HG03354 (cell line): ENCODE data around the gene ITPR2.
"Not testable (repeated sequence)": the region's sequence is repeated elsewhere in the genome, so short reads cannot be mapped to it uniquely, and the experiment has no call there.

Source experiments
- ATAC-seq: cut with Tn5 transposase; IDR thresholded peaks from one replicate; pipeline ENCODE4 v1.9.1; 2021; ENCODE audit warnings: mild to moderate bottlenecking; ENCODE audit not compliant: unreplicated experiment, poor library complexity, severe bottlenecking

The ITPR2 gene

DNA sequence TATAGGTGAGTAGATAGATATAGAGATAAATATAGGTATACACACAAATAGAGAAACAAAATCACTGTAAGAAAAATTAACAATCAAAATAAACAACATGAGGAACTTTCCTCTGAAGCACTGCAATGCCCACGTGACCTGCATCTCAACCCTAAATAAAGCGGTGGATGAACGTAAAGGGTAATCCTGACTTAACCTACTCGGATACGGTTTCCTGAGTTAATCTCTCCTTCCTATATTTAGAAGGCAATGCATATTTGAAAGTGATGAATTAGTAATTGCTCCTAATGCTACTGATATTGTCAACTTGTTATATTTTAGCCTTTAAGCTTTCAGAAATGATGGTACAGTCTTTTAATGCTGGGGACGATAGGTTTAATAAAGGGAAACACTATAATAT, 221.4 kb downstream of the ITPR2 start:
- no peak for ATAC-seq

DNA sequence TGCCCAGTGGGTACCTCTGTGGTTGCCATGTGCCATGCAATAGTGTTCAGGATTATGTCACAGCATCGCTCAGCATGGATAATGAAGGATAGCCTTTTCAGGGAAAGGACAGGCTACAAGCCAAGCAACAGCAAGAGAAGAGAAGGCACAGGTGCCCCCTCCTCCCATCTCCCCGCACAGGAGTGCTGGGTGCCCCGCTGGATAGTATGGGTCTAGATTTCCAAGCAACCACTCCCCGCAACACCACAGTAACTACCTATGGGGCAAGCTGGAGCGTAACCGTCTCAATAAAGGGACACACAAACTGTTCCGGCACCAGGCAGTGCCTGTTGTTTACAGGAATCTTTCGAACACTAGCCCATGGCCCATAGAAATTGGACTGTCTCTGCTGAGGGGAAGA, 222.2 kb downstream of the ITPR2 start:
- ATAC-seq = no peak

DNA sequence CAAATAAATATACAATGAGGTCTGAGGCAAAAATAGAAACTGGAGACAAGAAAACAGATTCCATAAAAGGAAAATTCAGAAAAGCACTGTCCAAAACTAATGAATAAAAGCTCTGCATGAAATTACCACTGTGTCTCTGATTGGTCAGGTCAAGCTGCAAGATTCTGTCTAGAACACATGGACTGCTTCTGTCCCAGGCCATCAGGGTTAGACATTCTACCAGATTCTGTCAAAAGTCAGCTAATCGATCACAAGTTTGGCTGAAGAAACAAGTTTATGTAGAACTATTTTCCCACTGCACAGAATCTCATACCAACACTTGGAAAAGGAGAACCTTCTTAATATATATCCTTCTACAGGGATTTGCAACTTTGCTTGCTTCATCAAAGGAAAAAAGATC, 223.0 kb downstream of the ITPR2 start:
- ATAC-seq = no peak

DNA sequence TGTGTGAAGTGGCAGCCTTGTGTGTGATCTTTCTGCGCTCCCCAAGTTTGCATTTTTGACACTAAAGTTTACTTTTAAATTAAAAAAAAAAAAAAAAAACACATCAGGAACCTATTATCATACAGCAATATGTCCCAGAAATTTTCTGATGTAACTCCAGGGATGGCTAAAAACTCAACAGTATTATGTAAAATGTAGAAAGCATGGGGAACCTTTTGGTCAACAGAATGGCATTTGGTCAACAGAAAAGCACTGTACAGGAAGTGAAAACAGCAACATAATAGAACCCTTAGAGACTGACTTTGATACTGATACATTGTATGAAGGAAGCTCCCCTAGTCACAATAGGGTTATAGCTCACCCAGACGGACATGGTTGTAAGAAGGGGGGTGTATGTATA, 224.3 kb downstream of the ITPR2 start:
- ATAC-seq = no peak

DNA sequence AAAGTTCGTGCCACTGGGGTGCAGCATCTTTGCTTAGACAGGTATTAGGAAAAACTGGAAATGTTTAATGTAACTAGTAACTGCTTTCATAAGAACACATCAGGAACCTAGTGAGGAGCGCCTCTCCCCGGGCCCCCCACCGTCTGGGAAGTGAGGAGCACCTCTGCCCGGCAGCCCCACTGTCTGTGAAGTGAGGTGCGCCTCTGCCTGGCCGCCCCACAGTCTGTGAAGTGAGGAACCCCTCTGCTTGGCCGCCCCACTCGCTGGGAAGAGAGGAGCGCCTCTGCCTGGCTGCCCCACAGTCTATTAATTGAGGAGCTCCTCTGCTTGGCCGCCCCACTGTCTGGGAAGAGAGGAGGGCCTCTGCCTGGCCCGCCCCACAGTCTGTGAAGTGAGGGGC, 224.7 kb downstream of the ITPR2 start:
- ATAC-seq = no peak

DNA sequence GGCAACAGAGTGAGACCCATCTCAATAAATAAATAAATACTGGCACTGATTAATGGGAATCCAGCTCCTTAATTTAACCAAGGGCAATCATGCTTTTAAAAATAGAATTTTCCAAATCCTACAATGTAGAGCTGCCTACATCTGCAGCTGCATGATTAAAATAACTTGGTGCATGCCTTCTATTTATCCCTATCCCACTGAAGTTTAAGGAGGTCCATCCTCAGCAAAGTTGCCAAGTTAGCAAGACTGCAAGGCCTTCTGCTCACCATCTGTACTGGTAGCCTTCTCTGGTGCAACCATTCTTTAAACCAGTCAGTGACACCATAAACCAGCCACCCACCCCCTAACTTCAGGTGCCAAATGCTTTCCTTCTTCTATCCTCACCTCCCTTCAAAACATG, 226.1 kb downstream of the ITPR2 start:
- ATAC-seq = no peak

DNA sequence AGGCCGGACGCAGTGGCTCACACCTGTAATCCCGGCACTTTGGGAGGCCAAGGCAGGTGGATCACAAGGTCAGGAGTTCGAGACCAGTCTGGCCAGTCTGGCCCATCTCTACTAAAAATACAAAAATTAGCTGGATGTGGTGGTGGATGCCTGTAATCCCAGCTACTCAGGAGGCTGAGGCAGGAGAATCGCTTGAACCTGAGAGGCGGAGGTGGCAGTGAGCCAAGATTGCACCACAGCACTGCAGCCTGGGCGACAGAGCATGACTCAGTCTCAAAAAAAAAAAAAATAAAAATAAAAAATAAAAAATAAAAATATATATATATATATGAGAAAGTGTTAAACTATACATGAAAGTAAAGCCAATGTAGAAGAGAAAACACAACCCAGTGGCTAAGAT, 228.2 kb downstream of the ITPR2 start:
- not testable (repeated sequence) for ATAC-seq

DNA sequence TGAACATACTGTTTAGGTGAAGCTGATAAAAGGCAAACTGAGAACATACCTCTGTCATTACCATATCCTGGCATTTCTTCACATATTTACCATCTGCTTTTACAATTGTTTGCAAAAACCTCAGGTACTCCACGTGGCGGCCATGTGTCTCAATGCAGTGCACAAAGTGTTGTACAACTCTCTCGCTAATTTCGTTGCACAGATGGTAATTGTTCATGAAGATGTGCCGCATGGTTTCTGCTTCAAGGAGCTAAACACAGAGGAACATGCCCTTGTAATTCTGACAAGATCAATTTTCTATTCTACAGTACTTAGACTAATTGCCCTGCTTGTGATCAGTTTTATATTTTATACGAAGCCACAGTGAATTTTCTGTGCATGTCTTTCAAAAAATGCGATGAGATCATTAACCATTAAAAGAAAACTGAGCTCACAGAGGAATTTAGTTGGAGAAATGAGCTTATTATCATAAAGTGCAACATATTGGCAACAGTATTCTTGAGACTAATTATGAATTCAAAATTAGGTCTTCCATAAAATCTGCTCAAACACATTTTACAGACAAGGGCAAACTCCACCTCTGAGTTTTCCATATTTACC, 233.8 kb downstream of the ITPR2 start:
- no peak for ATAC-seq

DNA sequence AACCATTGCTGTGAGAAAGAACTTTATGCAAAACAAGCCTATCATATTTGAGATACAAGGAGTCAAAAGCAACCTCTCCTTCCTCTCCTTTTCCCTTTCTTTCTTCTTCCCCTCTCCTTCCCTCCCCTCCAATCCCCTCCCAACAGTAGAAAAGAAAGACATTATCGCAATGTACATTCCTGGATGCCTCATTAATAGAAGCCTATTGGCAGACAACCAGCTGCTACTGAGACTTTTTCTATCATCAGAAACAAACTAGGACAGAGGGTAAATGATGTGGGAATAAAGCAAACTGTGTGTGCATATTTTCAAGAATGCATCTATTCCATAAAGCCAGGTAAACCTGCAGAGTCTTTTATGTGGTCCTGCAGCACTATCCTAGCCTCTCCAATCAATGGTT, 237.2 kb downstream of the ITPR2 start:
- ATAC-seq = no peak

DNA sequence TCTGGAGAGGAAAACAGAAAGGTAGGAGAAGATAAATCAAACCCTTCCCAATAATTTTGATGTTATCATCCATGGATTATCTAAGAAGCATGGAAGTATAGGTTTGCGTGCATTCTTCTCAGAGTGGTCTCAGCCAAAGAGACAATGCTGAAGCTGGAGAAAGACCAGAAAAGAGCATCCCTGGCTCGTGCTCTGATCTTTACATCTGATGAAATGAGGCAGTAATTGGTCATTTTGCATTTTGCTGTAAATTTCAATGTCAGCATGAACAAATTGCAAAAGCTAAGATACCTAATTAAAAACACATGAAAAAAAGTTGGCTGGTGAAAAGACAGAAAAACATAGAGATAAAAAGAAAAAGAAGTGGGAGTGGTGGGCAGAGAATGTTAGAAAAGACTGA, 252.4 kb downstream of the ITPR2 start:
- no peak for ATAC-seq

DNA sequence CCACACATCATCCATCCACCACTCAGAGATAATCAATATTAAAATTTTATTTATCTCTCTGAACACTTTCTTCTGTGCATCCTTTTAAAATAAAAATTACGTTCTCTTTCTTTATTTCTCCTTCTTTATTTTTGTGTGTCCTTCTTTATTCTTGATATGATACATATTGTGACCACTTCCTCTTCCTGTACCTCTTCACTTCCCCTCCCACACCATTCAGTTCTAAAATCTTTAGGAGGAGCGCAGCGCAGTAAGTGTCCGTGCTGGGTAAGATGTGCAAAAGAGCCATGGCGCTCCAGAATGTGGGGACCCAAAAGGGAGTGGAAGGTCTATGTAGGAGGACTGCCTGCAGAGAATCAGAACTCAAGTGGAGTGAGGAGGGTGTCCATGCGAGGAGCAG, 256.7 kb downstream of the ITPR2 start:
- ATAC-seq = no peak

DNA sequence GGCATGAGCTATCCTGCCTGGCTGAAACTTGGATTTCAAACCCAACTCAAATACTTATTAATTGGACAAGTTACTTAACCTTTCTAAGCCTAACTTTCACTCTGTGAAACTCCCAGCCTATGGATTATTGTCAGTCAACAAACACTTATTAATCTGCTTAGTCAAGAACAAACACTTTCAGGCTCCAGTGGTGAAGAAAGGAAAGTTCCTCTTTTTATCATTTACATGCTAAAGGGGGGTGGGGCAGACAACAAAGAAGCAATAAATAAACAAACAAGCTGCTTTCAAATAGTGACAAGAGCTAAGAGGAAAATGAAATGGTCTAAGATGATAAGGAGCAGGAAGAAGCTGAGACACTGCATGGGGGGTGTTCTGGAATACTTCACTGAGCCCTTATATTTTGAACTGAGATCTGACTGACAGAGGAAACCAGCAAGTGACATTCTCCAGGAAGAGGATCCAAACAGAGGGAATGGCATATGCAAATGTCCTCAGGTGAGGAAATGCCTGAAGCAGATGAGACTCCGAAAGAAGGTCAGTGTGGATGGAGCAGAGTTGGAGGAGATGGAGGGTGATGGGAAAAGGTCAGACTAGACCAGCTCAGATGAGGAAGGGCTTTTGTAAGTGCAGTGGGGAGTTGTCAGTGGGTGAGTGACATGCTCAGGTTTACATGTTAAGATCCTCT, 259.6 kb downstream of the ITPR2 start:
- no peak for ATAC-seq

DNA sequence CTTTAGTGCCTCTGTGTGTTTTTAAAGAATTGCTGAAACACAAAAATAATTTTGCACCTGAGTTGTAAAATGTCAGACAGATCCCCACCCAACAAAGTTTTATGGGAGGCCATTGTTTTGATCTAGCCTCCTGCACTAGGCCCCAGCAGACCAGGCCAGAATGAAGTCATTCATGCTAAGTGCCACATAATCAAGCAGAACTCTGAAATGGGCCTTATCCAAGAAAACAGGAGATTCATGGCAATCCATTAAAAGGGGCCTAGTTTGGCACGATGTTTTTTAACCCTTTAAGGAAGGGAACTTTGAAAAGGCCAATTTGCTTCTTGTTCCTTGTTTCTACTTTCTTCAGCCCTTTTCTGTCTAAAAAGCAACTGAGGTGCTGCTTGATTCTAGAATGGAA, 260.9 kb downstream of the ITPR2 start:
- ATAC-seq = no peak

DNA sequence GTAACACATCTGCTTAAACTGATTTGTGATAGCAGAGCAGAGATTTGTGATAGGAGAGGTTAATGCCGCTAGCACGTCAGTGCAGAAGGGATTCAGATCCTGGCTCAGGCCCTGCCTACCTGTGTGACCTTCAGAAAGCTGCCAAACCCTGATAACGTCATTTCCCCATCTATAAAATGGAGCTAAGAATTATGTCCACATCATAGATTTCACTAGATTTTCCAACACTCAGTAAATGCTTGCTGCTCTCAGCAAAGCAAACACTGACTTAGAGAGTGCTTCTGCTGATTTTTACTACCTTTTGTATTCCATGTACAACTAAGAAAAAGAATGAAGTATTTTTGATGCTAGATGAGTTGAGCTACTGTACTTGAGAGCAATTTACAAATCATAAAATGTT, 261.4 kb downstream of the ITPR2 start:
- ATAC-seq = no peak

DNA sequence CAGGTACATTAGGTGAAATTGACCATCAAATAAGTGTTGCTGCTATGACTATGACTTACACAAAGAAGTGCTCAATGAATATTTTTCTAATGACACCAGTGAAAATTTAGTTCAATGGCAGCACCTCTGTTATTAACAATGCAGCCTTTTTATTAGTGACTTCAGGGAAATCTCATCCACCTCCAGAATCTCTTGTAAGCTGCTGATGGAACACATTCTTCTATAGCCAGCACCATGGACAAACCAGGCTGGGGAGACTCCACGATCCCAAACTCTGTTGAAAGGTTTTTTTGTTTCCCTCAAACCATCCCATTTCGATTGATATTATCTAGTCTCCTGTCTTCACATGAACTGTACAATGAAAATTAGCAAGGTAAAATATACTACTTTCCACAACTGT, 265.9 kb downstream of the ITPR2 start:
- no peak for ATAC-seq

DNA sequence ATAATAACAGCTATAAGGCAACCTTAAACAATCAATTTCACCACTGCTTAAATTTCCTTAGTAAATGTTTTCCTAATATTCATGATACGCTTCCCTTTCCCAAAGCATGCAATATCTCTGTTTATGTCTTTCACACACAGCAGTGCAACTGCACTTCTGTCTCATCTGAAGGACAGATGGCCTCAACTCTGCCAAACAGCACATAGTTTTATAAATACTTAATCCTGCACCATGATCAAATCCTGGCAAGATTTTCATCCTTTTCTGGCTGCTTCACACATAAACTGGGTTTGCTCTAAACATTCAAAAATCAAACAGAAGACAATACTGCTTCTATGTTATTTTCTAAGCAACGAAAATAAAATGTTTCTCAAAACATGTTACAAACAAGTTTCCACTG, 266.3 kb downstream of the ITPR2 start:
- ATAC-seq = no peak

DNA sequence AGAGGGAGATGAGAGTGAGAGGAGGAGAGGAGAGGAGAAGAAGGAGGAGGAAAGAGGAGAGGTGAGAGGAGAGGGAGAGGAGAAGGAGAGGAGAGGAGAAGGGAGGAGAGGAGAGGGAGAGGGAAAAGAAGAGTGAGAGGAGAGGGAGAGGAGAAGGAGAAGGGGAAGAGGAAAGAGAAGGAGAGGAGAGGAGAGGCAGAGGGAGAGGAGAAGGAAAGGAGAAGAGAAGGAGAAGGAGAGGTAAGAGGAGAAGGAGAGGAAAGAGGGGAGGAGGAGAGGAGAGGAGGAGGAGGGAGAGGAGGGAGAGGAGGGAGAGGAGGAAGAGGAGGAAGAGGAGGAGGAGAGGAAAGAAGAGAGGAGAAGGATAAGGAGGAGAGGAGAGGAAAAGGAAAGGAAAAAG, 266.8 kb downstream of the ITPR2 start:
- ATAC-seq = no peak

DNA sequence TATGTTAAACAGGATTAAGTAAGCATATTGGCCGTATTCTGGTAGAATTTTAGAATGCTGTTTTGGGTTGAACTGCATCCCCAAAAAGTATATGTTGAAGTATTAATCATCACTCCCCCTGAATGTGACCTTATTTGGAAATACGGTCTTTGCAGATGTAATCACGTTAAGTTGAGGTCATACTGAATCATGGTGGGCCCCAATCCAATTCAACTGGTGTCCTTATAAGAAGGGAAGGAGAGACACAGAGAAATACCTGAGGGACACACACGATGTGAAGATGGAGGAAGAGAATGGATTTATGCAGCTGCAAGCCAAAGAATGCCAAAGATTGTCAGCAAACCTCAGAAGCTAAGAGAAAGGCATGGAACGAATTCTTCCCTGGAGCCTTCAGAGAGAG, 268.6 kb downstream of the ITPR2 start:
- ATAC-seq = no peak

DNA sequence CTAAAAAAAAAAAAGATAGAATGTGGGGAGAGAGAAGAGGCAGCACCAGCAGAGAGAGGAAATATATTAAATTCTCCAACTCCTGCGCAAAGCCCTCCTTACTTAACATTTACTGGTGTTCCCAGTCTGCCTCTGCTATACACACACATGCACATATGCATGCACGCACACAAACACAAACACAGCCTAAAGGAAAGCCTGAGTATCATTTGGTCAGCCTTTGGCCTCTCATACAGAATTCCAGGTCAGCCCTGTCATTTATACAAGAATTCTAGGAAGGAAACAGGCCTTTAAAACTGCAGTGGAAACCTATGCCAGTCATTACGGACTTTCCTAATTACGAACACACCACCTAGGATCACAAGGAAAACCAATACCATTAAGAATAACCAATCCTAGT, 269.4 kb downstream of the ITPR2 start:
- no peak for ATAC-seq

DNA sequence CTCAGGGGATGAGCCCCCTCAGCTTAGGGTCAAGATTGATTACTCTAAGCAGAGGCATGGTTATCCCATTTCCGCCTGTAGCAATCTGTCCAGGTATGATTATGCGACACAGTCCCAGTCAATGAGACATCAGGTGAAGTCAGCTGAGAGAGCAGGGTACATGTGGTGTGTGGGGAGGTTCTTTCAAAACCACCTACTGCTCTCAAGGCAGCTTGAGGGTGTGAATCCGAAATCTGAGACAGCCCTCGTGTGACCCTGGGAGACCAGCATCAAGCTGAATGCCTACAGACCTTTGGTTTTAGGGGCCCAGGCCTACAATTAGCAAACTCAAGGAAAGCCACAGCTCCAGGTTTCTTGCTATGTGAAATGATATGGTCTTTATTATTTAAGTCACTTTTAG, 275.7 kb downstream of the ITPR2 start:
- ATAC-seq = no peak

DNA sequence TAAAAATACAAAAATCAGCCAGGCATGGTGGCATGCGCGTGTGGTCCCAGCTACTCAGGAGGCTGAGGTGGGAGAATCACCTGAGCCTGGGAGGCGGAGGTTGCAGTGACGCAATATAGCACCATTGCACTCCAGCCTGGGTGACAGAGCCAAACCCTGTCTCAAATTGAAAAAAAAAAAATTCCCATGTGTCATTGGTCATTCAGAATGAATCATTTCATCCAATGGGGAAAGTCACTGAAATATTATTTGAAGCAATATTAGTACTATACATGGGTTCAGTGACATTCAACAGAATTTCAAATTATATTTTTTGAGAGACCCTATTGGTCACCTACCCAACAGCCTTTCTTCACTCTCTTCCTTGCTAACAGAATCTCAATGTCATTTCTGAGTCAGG, 276.1 kb downstream of the ITPR2 start:
- no peak for ATAC-seq

DNA sequence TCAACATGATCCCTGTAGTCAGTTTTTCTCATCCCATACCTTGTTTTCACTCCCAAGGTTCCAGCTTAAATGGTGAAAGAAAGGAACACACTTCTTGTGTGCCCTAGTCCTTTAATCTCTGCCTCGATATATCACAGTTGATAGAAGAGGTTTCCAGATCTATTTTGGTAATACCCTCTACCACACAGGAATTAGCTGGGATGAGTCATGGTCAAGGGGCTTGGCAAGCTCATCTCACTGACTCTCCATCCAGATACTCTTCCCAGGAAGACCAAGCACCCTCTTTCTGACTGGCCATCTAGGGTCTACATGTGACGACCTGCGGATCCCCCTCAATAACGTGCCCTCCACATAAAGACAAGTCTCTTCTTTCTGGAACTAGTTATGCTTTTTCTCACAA, 277.9 kb downstream of the ITPR2 start:
- ATAC-seq = no peak
